Activated CD4-positive, alpha-beta memory T cell treated with anti-CD3 and anti-CD28 coated beads for 36 hours (primary cell): ENCODE data around the gene IGF1R. TPM values are rescaled to one million over a fixed set of nuclear protein-coding genes. Genes with fewer than 3 reads are reported as not detected.
A peak's percentile ranks its signal among the peaks of the same experiment; 100 is the strongest.

Source experiments
- CTCF ChIA-PET: fragments of 350-600 bp; sonication (Branson Sonifier 250); formaldehyde crosslinking; loops from one replicate; lab custom pipeline; 2021; ENCODE audit warnings: antibody characterized with exemption, inconsistent platforms; lab: Charles Lee
- POLR2A ChIA-PET: fragments of 350-600 bp; sonication (Branson Sonifier 250); formaldehyde crosslinking; loops from one replicate; lab custom pipeline; 2021; ENCODE audit warnings: antibody characterized with exemption; lab: Charles Lee
- DNase-seq: peaks from one replicate; pipeline ENCODE4 v3.0.0-alpha.2; 2020
- H3K27ac Mint-ChIP-seq: one replicate; pipeline ENCODE4 v1.8.0; 2021; ENCODE audit warnings: mixed read lengths
- H3K27me3 Mint-ChIP-seq: one replicate; pipeline ENCODE4 v1.8.0; 2021; ENCODE audit warnings: mixed read lengths
- H3K36me3 Mint-ChIP-seq: one replicate; pipeline ENCODE4 v1.8.0; 2021; ENCODE audit warnings: mixed read lengths
- H3K4me1 Mint-ChIP-seq: one replicate; pipeline ENCODE4 v1.8.0; 2021; ENCODE audit warnings: low read depth, mixed read lengths
- H3K4me3 Mint-ChIP-seq: one replicate; pipeline ENCODE4 v1.8.0; 2021; ENCODE audit warnings: mild to moderate bottlenecking, mixed read lengths
- H3K9me3 Mint-ChIP-seq: one replicate; pipeline ENCODE4 v1.8.0; 2021; ENCODE audit warnings: mixed read lengths
- intact Hi-C: fragments of 100-400 bp; cut with micrococcal nuclease; formaldehyde crosslinking; loops from one replicate; pipeline ENCODE4 v1.15.1; 2023
- total RNA-seq, 2 experiments: library from RNA; stranded (reverse); gene quantifications; one replicate each; pipeline ENCODE4 v1.2.3, GENCODE V29; 2021

IGF1R gene
- total RNA-seq, 2 experiments from 2014 or later = 13.2 to 14.8 TPM

DNA sequence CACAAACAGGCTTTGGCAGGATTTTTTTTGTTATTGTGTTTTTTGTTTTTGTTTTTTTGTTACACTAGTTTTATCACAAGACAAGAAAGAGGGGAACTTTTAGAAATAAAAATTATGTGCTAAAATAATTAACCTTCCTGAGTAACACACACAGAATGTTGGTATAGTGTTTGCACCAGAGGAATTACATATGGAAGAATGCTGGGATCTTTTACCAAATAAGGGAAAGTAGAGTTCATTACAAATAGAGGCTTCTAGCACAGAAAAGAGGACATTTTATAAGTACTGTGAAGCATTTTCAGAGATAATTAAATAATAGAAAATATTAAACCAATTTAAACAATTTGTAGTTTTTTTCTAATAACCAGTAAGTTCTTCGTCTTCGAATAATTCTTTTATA, 116.0 kb downstream of the IGF1R start:
- no peak for DNase-seq
- H3K4me1 Mint-ChIP-seq = peaks cover 2% of the 10 kb centered on the region
- no peaks in the 10 kb centered on the region for H3K36me3 Mint-ChIP-seq
- intact Hi-C loops = no loop called here
- CTCF ChIA-PET = interaction anchor here (0.9 to 1.3 kb wide), 2 partner anchors 14 to 16 kb away, joined by 3 to 4 read pairs; no protein-coding TSS in a partner anchor
- H3K4me3 Mint-ChIP-seq = no peak overlapping the region
- POLR2A ChIA-PET = no interaction called here
- H3K27me3 Mint-ChIP-seq = no peaks in the 10 kb centered on the region
- H3K27ac Mint-ChIP-seq = no peak overlapping the region
- no peaks in the 10 kb centered on the region for H3K9me3 Mint-ChIP-seq

DNA sequence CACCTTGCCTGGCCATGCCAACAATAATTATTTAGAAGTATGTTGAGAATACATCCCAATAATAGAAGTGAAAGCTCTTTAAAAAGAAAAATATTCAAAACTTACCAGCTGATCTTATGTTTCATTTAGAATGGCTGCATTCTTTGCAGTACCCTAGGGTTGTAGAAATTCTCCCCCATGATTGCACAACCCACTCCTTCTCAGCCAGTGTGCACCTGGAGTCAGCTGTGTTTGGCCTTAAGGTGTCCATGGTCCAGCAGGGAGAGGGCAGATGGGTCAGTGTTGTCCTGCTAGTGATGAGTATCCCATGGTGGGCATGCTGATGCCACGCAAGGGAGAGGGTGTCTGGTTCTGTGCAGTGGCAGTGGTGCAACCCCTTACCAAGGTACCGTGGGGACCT, 117.3 kb downstream of the IGF1R start:
- ChIA-PET POLR2A (no interaction called here), CTCF (no interaction called here)
- Mint-ChIP-seq H3K4me1 (peaks cover under 1% of the 10 kb centered on the region), H3K27ac (no peak overlapping the region), H3K27me3 (no peaks in the 10 kb centered on the region), H3K4me3 (no peak overlapping the region), H3K36me3 (no peaks in the 10 kb centered on the region), H3K9me3 (no peaks in the 10 kb centered on the region)
- intact Hi-C loops = no loop called here
- no peak for DNase-seq

- no peak for DNase-seq
- POLR2A ChIA-PET = no interaction called here
- CTCF ChIA-PET = interaction anchor here (1.7 kb wide), 1 partner anchor 11 kb away, joined by 6 read pairs; no protein-coding TSS in a partner anchor
- intact Hi-C loops = no loop called here
- Mint-ChIP-seq H3K27me3 (no peaks in the 10 kb centered on the region), H3K9me3 (no peaks in the 10 kb centered on the region), H3K36me3 (no peaks in the 10 kb centered on the region), H3K4me1 (peaks cover 4% of the 10 kb centered on the region), H3K4me3 (no peak overlapping the region), H3K27ac (no peak overlapping the region)
Measured at GRCh38 chr15:98767692-98768091, 119.4 kb downstream of the IGF1R start.

DNA sequence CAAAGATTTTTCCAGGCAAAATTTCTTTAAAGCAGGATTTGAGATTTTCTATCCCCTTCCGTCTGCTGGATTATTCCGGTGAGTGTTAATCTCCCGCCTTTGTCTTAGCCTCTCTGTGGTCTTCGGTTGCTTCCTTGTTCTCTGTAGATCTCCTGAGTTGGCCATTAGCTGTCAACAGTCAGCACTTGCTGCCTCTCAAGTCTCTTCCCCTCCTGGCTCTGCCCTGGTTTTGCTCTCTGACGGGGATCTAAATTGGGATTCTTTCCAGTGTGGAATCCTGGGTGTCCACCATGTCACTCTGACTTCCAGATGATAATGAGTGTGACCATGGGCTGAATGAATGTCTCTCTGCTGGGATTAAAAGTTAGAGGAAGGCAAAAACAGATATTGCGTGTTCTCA, 121.5 kb downstream of the IGF1R start:
- intact Hi-C loops = loop anchor here (10.0 kb wide), 2 partner anchors 55 to 255 kb away; no protein-coding TSS in a partner anchor
- no peaks in the 10 kb centered on the region for H3K9me3 Mint-ChIP-seq
- H3K36me3 Mint-ChIP-seq = no peaks in the 10 kb centered on the region
- H3K4me3 Mint-ChIP-seq = no peak overlapping the region
- no peaks in the 10 kb centered on the region for H3K27me3 Mint-ChIP-seq
- peaks cover 11% of the 10 kb centered on the region for H3K4me1 Mint-ChIP-seq
- ChIA-PET CTCF (interaction anchor here (1.2 kb wide), 1 partner anchor 9 kb away, joined by 7 read pairs; no protein-coding TSS in a partner anchor), POLR2A (no interaction called here)
- no peak for DNase-seq
- H3K27ac Mint-ChIP-seq = no peak overlapping the region

GRCh38 chr15:98770984-98771383, 122.6 kb downstream of the IGF1R start:
- H3K36me3 Mint-ChIP-seq = no peaks in the 10 kb centered on the region
- H3K9me3 Mint-ChIP-seq = no peaks in the 10 kb centered on the region
- ChIA-PET POLR2A (no interaction called here), CTCF (no interaction called here)
- H3K4me3 Mint-ChIP-seq = no peak overlapping the region
- intact Hi-C loops = loop anchor here (10.0 kb wide), 2 partner anchors 56 to 256 kb away; no protein-coding TSS in a partner anchor
- no peaks in the 10 kb centered on the region for H3K27me3 Mint-ChIP-seq
- no peak overlapping the region for H3K27ac Mint-ChIP-seq
- H3K4me1 Mint-ChIP-seq = peaks cover 14% of the 10 kb centered on the region
- no peak for DNase-seq

GRCh38 chr15:98771541-98771940, 123.2 kb downstream of the IGF1R start:
- intact Hi-C loops = loop anchor here (10.0 kb wide), 2 partner anchors 57 to 257 kb away; no protein-coding TSS in a partner anchor
- ChIA-PET POLR2A (no interaction called here), CTCF (no interaction called here)
- Mint-ChIP-seq H3K36me3 (no peaks in the 10 kb centered on the region), H3K4me1 (peaks cover 16% of the 10 kb centered on the region), H3K27ac (no peak overlapping the region), H3K4me3 (no peak overlapping the region), H3K27me3 (no peaks in the 10 kb centered on the region), H3K9me3 (no peaks in the 10 kb centered on the region)
- DNase-seq = no peak

DNA sequence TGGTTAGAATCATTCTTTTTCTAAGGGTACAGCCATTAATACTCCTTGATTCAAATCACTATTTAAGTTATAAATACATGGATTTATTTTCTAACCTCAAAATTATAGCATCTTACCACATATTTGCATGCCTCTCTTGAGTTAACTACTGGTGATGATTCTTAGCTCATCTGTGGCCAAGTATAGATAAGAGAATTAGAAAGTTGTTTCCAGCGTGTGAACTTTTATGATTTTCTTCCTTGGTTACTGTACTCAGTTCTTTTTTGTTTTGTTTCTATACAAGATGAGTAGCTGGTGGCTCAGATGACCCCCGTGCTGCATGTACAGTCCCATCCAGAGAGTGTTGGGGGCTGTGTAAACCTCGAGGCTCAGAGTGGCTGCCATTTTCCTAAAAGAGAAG, 124.6 kb downstream of the IGF1R start:
- H3K27me3 Mint-ChIP-seq = no peaks in the 10 kb centered on the region
- no peaks in the 10 kb centered on the region for H3K9me3 Mint-ChIP-seq
- no peak for DNase-seq
- POLR2A ChIA-PET = no interaction called here
- H3K36me3 Mint-ChIP-seq = no peaks in the 10 kb centered on the region
- CTCF ChIA-PET = interaction anchor here (1.3 to 3.0 kb wide), 2 partner anchors 78 to 110 kb away, joined by 3 to 9 read pairs; no protein-coding TSS in a partner anchor
- no peak overlapping the region for H3K4me3 Mint-ChIP-seq
- no peak overlapping the region for H3K27ac Mint-ChIP-seq
- peaks cover 25% of the 10 kb centered on the region for H3K4me1 Mint-ChIP-seq
- intact Hi-C loops = loop anchor here (10.0 kb wide), 2 partner anchors 58 to 258 kb away; no protein-coding TSS in a partner anchor

DNA sequence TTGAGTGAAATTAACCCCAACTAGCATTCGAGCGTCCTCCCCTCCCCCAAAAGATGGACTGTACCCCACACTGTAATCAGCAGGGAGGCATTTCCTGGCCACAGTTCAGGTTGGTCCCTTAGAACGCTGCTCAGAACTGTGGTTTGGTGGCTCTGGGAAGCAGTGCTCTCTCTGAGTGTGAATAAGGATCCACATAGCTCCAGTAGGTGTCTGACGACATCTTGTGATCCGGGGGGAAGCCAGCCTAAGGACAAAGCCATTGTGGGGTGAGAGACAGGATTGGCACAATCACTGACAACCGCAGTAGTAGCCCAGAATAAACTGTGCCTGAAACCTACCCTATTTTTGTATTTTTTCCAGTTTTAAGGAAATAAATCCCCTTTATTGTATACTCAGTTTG, 125.3 kb downstream of the IGF1R start:
- intact Hi-C loops = loop anchor here (10.0 kb wide), 2 partner anchors 59 to 259 kb away; no protein-coding TSS in a partner anchor
- Mint-ChIP-seq H3K36me3 (no peaks in the 10 kb centered on the region), H3K4me3 (no peak overlapping the region), H3K4me1 (peaks cover 26% of the 10 kb centered on the region), H3K27me3 (no peaks in the 10 kb centered on the region), H3K27ac (no peak overlapping the region), H3K9me3 (no peaks in the 10 kb centered on the region)
- ChIA-PET CTCF (interaction anchor here (1.3 to 3.0 kb wide), 2 partner anchors 77 to 109 kb away, joined by 3 to 9 read pairs; no protein-coding TSS in a partner anchor), POLR2A (no interaction called here)
- no peak for DNase-seq

GRCh38 chr15:98774756-98775497, 126.6 kb downstream of the IGF1R start:
- Mint-ChIP-seq H3K4me3 (no peak overlapping the region), H3K27me3 (no peaks in the 10 kb centered on the region), H3K27ac (no peak overlapping the region), H3K4me1 (peaks cover 31% of the 10 kb centered on the region), H3K9me3 (no peaks in the 10 kb centered on the region), H3K36me3 (no peaks in the 10 kb centered on the region)
- intact Hi-C loops = loop anchor here (5.0 to 10.0 kb wide), 4 partner anchors 60 to 282 kb away; no protein-coding TSS in a partner anchor
- no peak for DNase-seq
- POLR2A ChIA-PET = no interaction called here
- CTCF ChIA-PET = interaction anchor here (3.0 kb wide), 1 partner anchor 76 kb away, joined by 9 read pairs; no protein-coding TSS in a partner anchor

DNA sequence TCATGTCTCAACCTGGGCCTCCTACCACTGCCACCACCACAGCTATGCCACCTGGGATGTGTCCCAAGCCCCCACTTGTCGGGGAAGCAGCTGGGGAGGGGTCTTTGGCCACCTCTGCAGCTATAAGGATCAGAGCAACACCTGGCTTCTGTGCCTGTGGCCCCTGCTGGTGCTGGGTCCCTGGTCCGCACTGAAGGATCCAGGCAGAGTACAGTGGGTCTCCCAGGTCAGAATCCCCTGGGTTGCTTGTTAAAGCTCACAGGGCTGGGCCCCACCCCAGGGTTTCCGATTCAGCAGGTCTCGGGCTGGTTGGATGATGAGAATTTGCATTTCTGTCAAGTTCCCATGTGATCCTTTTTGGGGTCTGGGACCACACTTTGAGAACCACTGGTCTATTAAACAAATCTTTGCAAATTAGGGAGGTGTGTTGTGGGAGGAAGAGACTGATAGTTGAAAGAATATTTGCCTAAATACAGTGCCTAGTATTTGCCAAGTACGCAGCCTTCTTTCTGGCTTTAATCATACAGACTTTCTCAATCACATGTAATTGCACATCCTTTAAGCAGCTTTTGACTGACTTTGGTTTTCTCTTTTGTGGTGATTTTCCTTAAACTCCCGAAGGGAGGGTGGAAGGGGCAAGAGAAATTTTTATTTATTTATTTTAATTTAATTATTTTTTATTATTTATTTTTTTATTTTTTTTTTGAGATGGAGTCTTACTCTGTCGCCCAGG, 127.3 kb downstream of the IGF1R start:
- ChIA-PET POLR2A (no interaction called here), CTCF (interaction anchor here (0.7 kb wide), 1 partner anchor 106 kb away, joined by 3 read pairs; no protein-coding TSS in a partner anchor)
- Mint-ChIP-seq H3K4me3 (no peak overlapping the region), H3K36me3 (no peaks in the 10 kb centered on the region), H3K27ac (no peak overlapping the region), H3K9me3 (no peaks in the 10 kb centered on the region), H3K27me3 (no peaks in the 10 kb centered on the region), H3K4me1 (peaks cover 31% of the 10 kb centered on the region)
- DNase-seq = no peak
- intact Hi-C loops = loop anchor here (5.0 to 10.0 kb wide), 4 partner anchors 61 to 282 kb away; no protein-coding TSS in a partner anchor

GRCh38 chr15:98776607-98777281, 128.4 kb downstream of the IGF1R start:
- no peak overlapping the region for H3K27ac Mint-ChIP-seq
- H3K9me3 Mint-ChIP-seq = no peaks in the 10 kb centered on the region
- ChIA-PET POLR2A (no interaction called here), CTCF (interaction anchor here (7.3 kb wide), 1 partner anchor 105 kb away, joined by 83 read pairs; no protein-coding TSS in a partner anchor)
- no peaks in the 10 kb centered on the region for H3K36me3 Mint-ChIP-seq
- H3K4me1 Mint-ChIP-seq = peaks cover 28% of the 10 kb centered on the region
- intact Hi-C loops = loop anchor here (5.0 to 10.0 kb wide), 4 partner anchors 62 to 281 kb away; no protein-coding TSS in a partner anchor
- H3K4me3 Mint-ChIP-seq = no peak overlapping the region
- peaks cover 2% of the 10 kb centered on the region for H3K27me3 Mint-ChIP-seq
- DNase-seq = peak; percentile 45
